ENCODE measurements around the gene PBX3.
A peak's percentile ranks its signal among the peaks of the same experiment; 100 is the strongest.

PBX3 gene

DNA sequence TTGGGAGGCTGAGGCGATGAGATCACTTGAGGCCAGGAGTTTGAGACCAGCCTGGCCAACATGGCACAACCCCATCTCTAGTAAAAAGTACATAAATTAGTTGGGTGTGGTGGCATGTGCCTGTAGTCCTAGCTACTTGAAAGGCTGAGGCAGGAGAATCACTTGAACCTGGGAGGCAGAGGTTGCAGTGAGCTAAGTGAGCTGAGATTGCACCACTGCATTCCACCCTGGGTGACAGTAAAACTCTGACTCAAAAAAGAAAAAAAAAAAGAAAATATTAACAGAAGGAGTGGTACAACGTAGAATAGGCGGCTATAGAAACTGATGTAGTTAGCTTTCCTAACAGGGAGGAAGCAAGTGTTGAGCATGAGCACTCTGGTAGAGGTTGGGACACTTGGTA is 59.9 kb downstream of the PBX3 start:
- Histone ChIP-seq H3K27ac (ENCODE audit: low read depth, low read length) (no peak overlapping the region), H3K27me3 (ENCODE audit: insufficient read depth, low read length, poor library complexity) (no peaks in the 10 kb centered on the region), H3K18ac (ENCODE audit: low read length) (no peak overlapping the region), H3K4me3 (ENCODE audit: low read length) (no peak overlapping the region), H3K79me2 (ENCODE audit: control insufficient read depth, insufficient read depth, low read length) (peaks cover 7% of the 10 kb centered on the region), H2BK5ac (ENCODE audit: low read length) (no peak overlapping the region), H3K4ac (ENCODE audit: low read depth, low read length) (no peak overlapping the region), H2AK5ac (ENCODE audit: low read length) (no peak overlapping the region), H3K4me1 (ENCODE audit: control insufficient read depth, low read depth, low read length) (peaks cover 2% of the 10 kb centered on the region), H3K23ac (ENCODE audit: low read length) (no peak overlapping the region), H3K56ac (ENCODE audit: low read length) (no peak overlapping the region), H2BK15ac (replicated peaks; ENCODE audit: low read depth) (no peak overlapping the region), H4K8ac (ENCODE audit: low read depth, low read length) (no peak overlapping the region), H3K9ac (ENCODE audit: low read length) (no peak overlapping the region), H3K36me3 (ENCODE audit: control insufficient read depth, insufficient read depth, low read length) (no peaks in the 10 kb centered on the region), H3K4me2 (ENCODE audit: low read length) (no peak overlapping the region), H4K5ac (ENCODE audit: low read length) (no peak overlapping the region), H2BK120ac (ENCODE audit: low read depth, low read length) (no peak overlapping the region), H3K79me1 (ENCODE audit: low read length) (peaks cover 17% of the 10 kb centered on the region)
- no peak for DNase-seq
- WGBS (ENCODE audit: extremely low coverage, insufficient coverage, low lambda C conversion rate) = no CpG with 5 or more reads among the region's 3 CpGs

DNA sequence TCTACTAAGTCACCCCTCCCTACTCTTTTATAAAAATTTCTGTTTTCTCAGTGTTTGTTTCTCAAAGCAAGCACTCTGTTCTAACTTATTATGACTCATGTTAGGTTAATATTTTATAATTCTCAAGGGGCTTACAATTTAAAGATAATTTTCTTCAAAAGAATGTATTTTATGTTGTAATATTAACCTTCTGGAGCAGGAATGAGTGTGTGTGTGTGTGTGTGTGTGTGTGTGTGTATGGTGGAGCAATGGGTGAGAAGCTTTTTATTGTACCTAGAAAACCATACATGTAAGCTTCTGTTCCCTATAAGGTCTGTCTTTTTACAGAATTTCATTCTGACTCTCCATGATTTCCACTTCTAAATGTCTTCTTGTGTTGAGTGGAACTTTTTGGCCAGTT is 63.0 kb downstream of the PBX3 start:
- no peak overlapping the region for H3K9ac ChIP-seq (ENCODE audit: low read length)
- H3K18ac ChIP-seq (ENCODE audit: low read length) = no peak overlapping the region
- no peak overlapping the region for H4K8ac ChIP-seq (ENCODE audit: low read depth, low read length)
- no peaks in the 10 kb centered on the region for H3K27me3 ChIP-seq (ENCODE audit: insufficient read depth, low read length, poor library complexity)
- no peak overlapping the region for H3K23ac ChIP-seq (ENCODE audit: low read length)
- H3K4me2 ChIP-seq (ENCODE audit: low read length) = no peak overlapping the region
- H2BK120ac ChIP-seq (ENCODE audit: low read depth, low read length) = no peak overlapping the region
- no peak overlapping the region for H3K27ac ChIP-seq (ENCODE audit: low read depth, low read length)
- H3K79me2 ChIP-seq (ENCODE audit: control insufficient read depth, insufficient read depth, low read length) = peaks cover 5% of the 10 kb centered on the region
- peaks cover 2% of the 10 kb centered on the region for H3K4me1 ChIP-seq (ENCODE audit: control insufficient read depth, low read depth, low read length)
- no peaks in the 10 kb centered on the region for H3K36me3 ChIP-seq (ENCODE audit: control insufficient read depth, insufficient read depth, low read length)
- H3K56ac ChIP-seq (ENCODE audit: low read length) = no peak overlapping the region
- no peak overlapping the region for H3K4me3 ChIP-seq (ENCODE audit: low read length)
- no peak overlapping the region for H2BK5ac ChIP-seq (ENCODE audit: low read length)
- DNase-seq = no peak
- peaks cover 20% of the 10 kb centered on the region for H3K79me1 ChIP-seq (ENCODE audit: low read length)
- no peak overlapping the region for H3K4ac ChIP-seq (ENCODE audit: low read depth, low read length)
- H2AK5ac ChIP-seq (ENCODE audit: low read length) = no peak overlapping the region
- no peak overlapping the region for H2BK15ac ChIP-seq (replicated peaks; ENCODE audit: low read depth)
- H4K5ac ChIP-seq (ENCODE audit: low read length) = no peak overlapping the region

DNA sequence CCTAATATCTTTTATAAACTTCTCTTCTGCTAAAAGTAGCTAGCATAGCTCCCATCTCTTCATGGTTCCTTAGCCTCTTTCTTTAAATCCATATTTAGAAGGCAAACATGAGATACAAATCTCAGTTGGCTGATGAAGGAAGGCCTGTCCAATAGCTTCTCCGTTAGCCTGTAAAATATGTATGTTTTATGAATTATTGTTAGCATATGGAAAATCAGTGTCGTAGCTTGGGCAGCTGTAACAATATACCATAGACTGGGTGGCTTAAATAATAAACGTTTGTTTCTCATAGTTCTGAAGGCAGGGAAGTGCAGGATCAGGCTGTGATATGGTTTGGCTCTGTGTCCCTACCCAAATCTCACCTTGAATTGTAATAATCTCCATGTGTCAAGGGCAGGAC is 63.8 kb downstream of the PBX3 start:
- no peaks in the 10 kb centered on the region for H3K27me3 ChIP-seq (ENCODE audit: insufficient read depth, low read length, poor library complexity)

DNA sequence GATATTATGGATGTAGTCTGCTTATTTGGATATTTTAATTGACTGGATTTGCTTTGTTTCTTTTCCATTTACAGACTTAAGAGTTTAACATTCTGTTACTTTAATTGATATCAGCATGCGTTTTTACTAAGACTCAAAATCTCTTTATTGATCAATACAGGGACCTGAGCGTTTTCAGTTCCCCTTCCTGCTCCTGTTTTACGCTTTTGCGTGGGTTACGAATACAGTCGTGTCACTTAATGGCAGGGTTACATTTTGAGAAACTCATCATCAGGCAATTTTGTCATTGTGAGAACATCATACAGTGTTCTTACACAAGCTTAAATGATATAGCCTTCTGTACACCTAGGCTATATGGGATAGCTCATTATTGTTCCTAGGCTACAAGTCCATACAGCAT is 65.2 kb downstream of the PBX3 start:
- H2BK15ac ChIP-seq (replicated peaks; ENCODE audit: low read depth) = no peak overlapping the region
- peaks cover 2% of the 10 kb centered on the region for H3K79me2 ChIP-seq (ENCODE audit: control insufficient read depth, insufficient read depth, low read length)
- H3K56ac ChIP-seq (ENCODE audit: low read length) = no peak overlapping the region
- H3K79me1 ChIP-seq (ENCODE audit: low read length) = peaks cover 11% of the 10 kb centered on the region
- no peak overlapping the region for H3K18ac ChIP-seq (ENCODE audit: low read length)
- DNase-seq = no peak
- no peaks in the 10 kb centered on the region for H3K36me3 ChIP-seq (ENCODE audit: control insufficient read depth, insufficient read depth, low read length)
- H3K9ac ChIP-seq (ENCODE audit: low read length) = no peak overlapping the region
- no peak overlapping the region for H2BK5ac ChIP-seq (ENCODE audit: low read length)
- H4K5ac ChIP-seq (ENCODE audit: low read length) = no peak overlapping the region
- no peak overlapping the region for H3K27ac ChIP-seq (ENCODE audit: low read depth, low read length)
- no peak overlapping the region for H2BK120ac ChIP-seq (ENCODE audit: low read depth, low read length)
- no peak overlapping the region for H3K4me3 ChIP-seq (ENCODE audit: low read length)
- no peak overlapping the region for H3K4me2 ChIP-seq (ENCODE audit: low read length)
- H3K23ac ChIP-seq (ENCODE audit: low read length) = no peak overlapping the region
- H3K4ac ChIP-seq (ENCODE audit: low read depth, low read length) = no peak overlapping the region
- H3K4me1 ChIP-seq (ENCODE audit: control insufficient read depth, low read depth, low read length) = peaks cover 2% of the 10 kb centered on the region
- no peak overlapping the region for H4K8ac ChIP-seq (ENCODE audit: low read depth, low read length)
- H3K27me3 ChIP-seq (ENCODE audit: insufficient read depth, low read length, poor library complexity) = no peaks in the 10 kb centered on the region
- WGBS (ENCODE audit: extremely low coverage, insufficient coverage, low lambda C conversion rate) = no CpG with 5 or more reads among the region's 6 CpGs
- no peak overlapping the region for H2AK5ac ChIP-seq (ENCODE audit: low read length)

More for the DNA sequence above, 63.8 kb downstream of the PBX3 start:
- Histone ChIP-seq H2AK5ac (ENCODE audit: low read length) (no peak overlapping the region), H2BK15ac (replicated peaks; ENCODE audit: low read depth) (no peak overlapping the region), H3K4me2 (ENCODE audit: low read length) (no peak overlapping the region), H4K8ac (ENCODE audit: low read depth, low read length) (no peak overlapping the region), H3K27ac (ENCODE audit: low read depth, low read length) (no peak overlapping the region), H3K4ac (ENCODE audit: low read depth, low read length) (no peak overlapping the region), H2BK5ac (ENCODE audit: low read length) (no peak overlapping the region), H3K23ac (ENCODE audit: low read length) (no peak overlapping the region), H3K4me1 (ENCODE audit: control insufficient read depth, low read depth, low read length) (peaks cover 2% of the 10 kb centered on the region), H3K36me3 (ENCODE audit: control insufficient read depth, insufficient read depth, low read length) (no peaks in the 10 kb centered on the region), H3K9ac (ENCODE audit: low read length) (no peak overlapping the region), H2BK120ac (ENCODE audit: low read depth, low read length) (no peak overlapping the region), H3K18ac (ENCODE audit: low read length) (no peak overlapping the region), H3K79me2 (ENCODE audit: control insufficient read depth, insufficient read depth, low read length) (peaks cover 6% of the 10 kb centered on the region), H4K5ac (ENCODE audit: low read length) (no peak overlapping the region), H3K79me1 (ENCODE audit: low read length) (peaks cover 17% of the 10 kb centered on the region), H3K56ac (ENCODE audit: low read length) (no peak overlapping the region), H3K4me3 (ENCODE audit: low read length) (no peak overlapping the region)
- no peak for DNase-seq
- no CpG with 5 or more reads among the region's 3 CpGs for WGBS (ENCODE audit: extremely low coverage, insufficient coverage, low lambda C conversion rate)

DNA sequence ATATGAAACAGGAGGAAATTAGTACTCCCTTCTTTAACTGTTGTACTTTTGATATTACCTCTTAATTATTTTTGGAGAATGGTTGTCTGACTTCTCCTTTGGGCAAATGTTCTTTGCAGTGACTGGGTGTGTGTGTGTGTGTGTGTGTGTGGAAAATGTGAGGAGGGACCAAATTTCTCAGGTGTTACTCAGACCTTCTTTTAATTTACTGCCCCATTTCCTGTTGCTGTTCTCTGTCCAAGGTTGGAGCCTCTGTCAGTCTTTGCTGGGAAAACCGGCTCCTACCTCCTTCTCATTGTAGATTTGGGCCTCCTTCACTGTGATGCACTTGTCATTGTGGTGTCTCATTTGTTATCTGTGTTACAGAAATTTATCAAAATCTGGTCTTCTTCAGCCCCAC is 68.4 kb downstream of the PBX3 start:
- no peak overlapping the region for H3K18ac ChIP-seq (ENCODE audit: low read length)
- no peaks in the 10 kb centered on the region for H3K36me3 ChIP-seq (ENCODE audit: control insufficient read depth, insufficient read depth, low read length)
- no peak overlapping the region for H3K23ac ChIP-seq (ENCODE audit: low read length)
- no peaks in the 10 kb centered on the region for H3K4me1 ChIP-seq (ENCODE audit: control insufficient read depth, low read depth, low read length)
- no CpG with 5 or more reads among the region's 1 CpG for WGBS (ENCODE audit: extremely low coverage, insufficient coverage, low lambda C conversion rate)
- peaks cover 2% of the 10 kb centered on the region for H3K79me2 ChIP-seq (ENCODE audit: control insufficient read depth, insufficient read depth, low read length)
- no peak overlapping the region for H2BK15ac ChIP-seq (replicated peaks; ENCODE audit: low read depth)
- H3K27me3 ChIP-seq (ENCODE audit: insufficient read depth, low read length, poor library complexity) = no peaks in the 10 kb centered on the region
- no peak overlapping the region for H4K5ac ChIP-seq (ENCODE audit: low read length)
- H3K27ac ChIP-seq (ENCODE audit: low read depth, low read length) = no peak overlapping the region
- peaks cover 8% of the 10 kb centered on the region for H3K79me1 ChIP-seq (ENCODE audit: low read length)
- no peak overlapping the region for H4K8ac ChIP-seq (ENCODE audit: low read depth, low read length)
- H2BK120ac ChIP-seq (ENCODE audit: low read depth, low read length) = no peak overlapping the region
- H2BK5ac ChIP-seq (ENCODE audit: low read length) = no peak overlapping the region
- H2AK5ac ChIP-seq (ENCODE audit: low read length) = no peak overlapping the region
- H3K4me2 ChIP-seq (ENCODE audit: low read length) = no peak overlapping the region
- no peak overlapping the region for H3K4ac ChIP-seq (ENCODE audit: low read depth, low read length)
- DNase-seq = peak; percentile 73
- H3K56ac ChIP-seq (ENCODE audit: low read length) = no peak overlapping the region
- H3K4me3 ChIP-seq (ENCODE audit: low read length) = no peak overlapping the region
- no peak overlapping the region for H3K9ac ChIP-seq (ENCODE audit: low read length)

DNA sequence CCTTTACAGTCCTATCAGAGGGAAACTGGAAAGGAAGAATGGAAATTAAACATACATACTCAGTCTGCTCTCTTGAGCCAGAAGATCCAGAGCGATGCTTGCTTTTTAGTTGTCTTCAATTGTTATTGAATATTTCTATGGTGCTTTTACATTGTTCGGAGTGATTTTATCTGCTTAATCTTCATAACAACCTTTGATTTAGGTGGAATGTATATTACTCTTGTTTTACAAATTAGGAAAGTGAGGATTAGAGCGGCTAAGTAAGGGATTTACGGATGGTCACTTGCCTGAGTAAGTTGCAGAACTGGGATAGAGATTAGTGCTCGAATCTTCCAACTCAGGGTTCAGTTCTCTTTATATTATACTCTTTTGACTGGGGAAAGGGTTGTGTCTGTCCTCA is 69.1 kb downstream of the PBX3 start:
- no peak overlapping the region for H3K56ac ChIP-seq (ENCODE audit: low read length)
- H2BK15ac ChIP-seq (replicated peaks; ENCODE audit: low read depth) = no peak overlapping the region
- H3K79me2 ChIP-seq (ENCODE audit: control insufficient read depth, insufficient read depth, low read length) = peaks cover 2% of the 10 kb centered on the region

More for the DNA sequence above, 69.1 kb downstream of the PBX3 start:
- Histone ChIP-seq H3K23ac (ENCODE audit: low read length) (no peak overlapping the region), H3K18ac (ENCODE audit: low read length) (peak overlapping the region; percentile 1), H4K8ac (ENCODE audit: low read depth, low read length) (no peak overlapping the region), H3K36me3 (ENCODE audit: control insufficient read depth, insufficient read depth, low read length) (no peaks in the 10 kb centered on the region), H3K4me3 (ENCODE audit: low read length) (no peak overlapping the region), H3K79me1 (ENCODE audit: low read length) (peaks cover 6% of the 10 kb centered on the region), H3K4me2 (ENCODE audit: low read length) (no peak overlapping the region), H3K9ac (ENCODE audit: low read length) (no peak overlapping the region), H3K4ac (ENCODE audit: low read depth, low read length) (no peak overlapping the region), H2BK120ac (ENCODE audit: low read depth, low read length) (no peak overlapping the region), H2AK5ac (ENCODE audit: low read length) (no peak overlapping the region), H3K27ac (ENCODE audit: low read depth, low read length) (no peak overlapping the region), H3K27me3 (ENCODE audit: insufficient read depth, low read length, poor library complexity) (no peaks in the 10 kb centered on the region), H3K4me1 (ENCODE audit: control insufficient read depth, low read depth, low read length) (no peaks in the 10 kb centered on the region), H4K5ac (ENCODE audit: low read length) (no peak overlapping the region), H2BK5ac (ENCODE audit: low read length) (no peak overlapping the region)
- WGBS (ENCODE audit: extremely low coverage, insufficient coverage, low lambda C conversion rate) = no CpG with 5 or more reads among the region's 5 CpGs
- no peak for DNase-seq
